Adrenal gland (tissue), 5 donors: ENCODE results near the gene UST.

Source experiments
- CTCF ChIP-seq, 6 experiments: fragments of 450-650 bp in 4 of 6; fragments of 200-600 bp in 2 of 6; sonication (generic) in 1 of 6; IDR thresholded peaks; 1 replicate in 5 of 6; 2 replicates in 1 of 6; pipeline versions ENCODE4 v1.5.1 to v1.8.0; 2016 to 2021; ENCODE audit warnings: antibody characterized with exemption in 6 of 6, mild to moderate bottlenecking in 2 of 6, moderate library complexity in 1 of 6
- POLR2A ChIP-seq, 2 donors: fragments of 450-650 bp; IDR thresholded peaks; one replicate each; pipeline ENCODE4 v1.6.1; 2017; ENCODE audit warnings: antibody characterized with exemption in 2 of 2, mild to moderate bottlenecking in 2 of 2, moderate library complexity in 1 of 2
- donor health status: DM: no; HTN: no; CAD: no.

GRCh38 chr6:148857798-148858390 is 111.1 kb downstream of the UST start:
- no peak for TF ChIP-seq CTCF (IDR thresholded peaks at IDR 0.05)
- TF ChIP-seq POLR2A (IDR thresholded peaks at IDR 0.05) = no peak
